HEK293 (cell line): ENCODE measurements around the gene PRR15L.

Source experiments
- CTCF ChIA-PET: fragments of 350-600 bp; formaldehyde crosslinking; extraction: SDS; loops from one replicate; lab custom pipeline; 2021; ENCODE audit warnings: antibody characterized with exemption; lab: Yijun Ruan, JAX
- POLR2A ChIA-PET: fragments of 300-600 bp; formaldehyde crosslinking; extraction: SDS; loops from one replicate; lab custom pipeline; 2020; ENCODE audit warnings: antibody characterized with exemption, inconsistent platforms; lab: Yijun Ruan, JAX
- H3K27ac ChIP-seq: fragments of 200-500 bp; sonication (Bioruptor generic); 2 replicates; pipeline ENCODE4 v1.5.1; 2014; ENCODE audit warnings: low read depth, low read length, control low read depth, inconsistent platforms; ENCODE audit errors: extremely low read depth
- H3K36me3 ChIP-seq, 2 experiments: fragments of 200-500 bp in 1 of 2; sonication (Bioruptor generic) in 1 of 2; 1 replicate in 1 of 2; 2 replicates in 1 of 2; pipeline ENCODE4 v1.5.1; 2014 to 2017; ENCODE audit warnings: inconsistent platforms in 2 of 2, low read length in 2 of 2; ENCODE audit not compliant: control insufficient read depth in 2 of 2, insufficient read depth in 1 of 2
- H3K4me1 ChIP-seq: fragments of 200-500 bp; sonication (Bioruptor generic); 2 replicates; pipeline ENCODE4 v1.5.1; 2014; ENCODE audit warnings: mild to moderate bottlenecking, low read length, inconsistent platforms; ENCODE audit not compliant: control insufficient read depth, insufficient read depth
- H3K4me3 ChIP-seq: 2 replicates; pipeline ENCODE4 v1.5.1; 2011; ENCODE audit warnings: low read depth, mild to moderate bottlenecking, control low read depth, low read length, moderate library complexity
- H3K9me3 ChIP-seq: fragments of 200-500 bp; sonication (Bioruptor generic); 2 replicates; pipeline ENCODE4 v1.5.1; 2014; ENCODE audit warnings: low read depth, low read length, inconsistent platforms; ENCODE audit not compliant: control insufficient read depth, insufficient read depth
- HOXC10 ChIP-seq: sonication (generic); formaldehyde crosslinking; IDR thresholded peaks from 2 replicates; pipeline ENCODE4 v1.8.1; 2023; ENCODE audit warnings: mild to moderate bottlenecking, missing genetic modification reagents
- IKZF3 ChIP-seq: fragments of 450-650 bp; IDR thresholded peaks from 2 replicates; pipeline ENCODE4 v1.5.0; 2018; ENCODE audit warnings: missing biosample characterization, mild to moderate bottlenecking, missing genetic modification characterization, moderate library complexity
- KLF7 ChIP-seq: fragments of 450-650 bp; formaldehyde crosslinking; IDR thresholded peaks from 2 replicates; pipeline ENCODE4 v1.5.1; 2016; ENCODE audit warnings: missing biosample characterization, missing genetic modification characterization, borderline replicate concordance
- PATZ1 ChIP-seq: fragments of 450-650 bp; formaldehyde crosslinking; IDR thresholded peaks from 2 replicates; pipeline ENCODE4 v1.5.1; 2016; ENCODE audit warnings: missing biosample characterization, missing genetic modification characterization
- PRDM10 ChIP-seq: fragments of 450-650 bp; formaldehyde crosslinking; IDR thresholded peaks from 2 replicates; pipeline ENCODE4 v1.5.1; 2016; ENCODE audit warnings: missing biosample characterization, missing genetic modification characterization
- ZIC2 ChIP-seq: fragments of 450-650 bp; formaldehyde crosslinking; IDR thresholded peaks from 2 replicates; pipeline ENCODE4 v1.5.1; 2016; ENCODE audit warnings: missing biosample characterization, missing genetic modification characterization
- ZNF155 ChIP-seq: fragments of 450-650 bp; formaldehyde crosslinking; IDR thresholded peaks from 2 replicates; pipeline ENCODE4 v1.5.1; 2016; ENCODE audit warnings: missing biosample characterization, missing genetic modification characterization
- ZNF175 ChIP-seq: fragments of 450-650 bp; formaldehyde crosslinking; IDR thresholded peaks from 2 replicates; pipeline ENCODE4 v1.5.1; 2016; ENCODE audit warnings: missing biosample characterization, missing genetic modification characterization
- ZNF202 ChIP-seq: fragments of 450-650 bp; formaldehyde crosslinking; IDR thresholded peaks from 2 replicates; pipeline ENCODE4 v1.5.1; 2016; ENCODE audit warnings: missing biosample characterization, missing genetic modification characterization, borderline replicate concordance
- ZNF404 ChIP-seq: fragments of 450-650 bp; formaldehyde crosslinking; IDR thresholded peaks from 2 replicates; pipeline ENCODE4 v1.5.1; 2017; ENCODE audit warnings: missing biosample characterization, missing genetic modification characterization
- ZNF560 ChIP-seq: fragments of 450-650 bp; formaldehyde crosslinking; IDR thresholded peaks from 2 replicates; pipeline ENCODE4 v1.5.1; 2017; ENCODE audit warnings: missing biosample characterization, missing genetic modification characterization, borderline replicate concordance
- ZNF621 ChIP-seq: fragments of 450-650 bp; formaldehyde crosslinking; IDR thresholded peaks from 2 replicates; pipeline ENCODE4 v1.5.1; 2017; ENCODE audit warnings: missing biosample characterization, missing genetic modification characterization
- ZNF623 ChIP-seq: fragments of 450-650 bp; formaldehyde crosslinking; IDR thresholded peaks from 2 replicates; pipeline ENCODE4 v1.5.1; 2016; ENCODE audit warnings: missing biosample characterization, missing genetic modification characterization
- ZNF624 ChIP-seq: fragments of 450-650 bp; formaldehyde crosslinking; IDR thresholded peaks from 2 replicates; pipeline ENCODE4 v1.5.1; 2017; ENCODE audit warnings: missing biosample characterization, missing genetic modification characterization
- ZNF626 ChIP-seq: fragments of 450-650 bp; sonication (Bioruptor Pico); formaldehyde crosslinking; IDR thresholded peaks from 2 replicates; pipeline ENCODE4 v1.5.1; 2018; ENCODE audit warnings: missing biosample characterization, missing genetic modification characterization, inconsistent platforms
- ZSCAN5A ChIP-seq: fragments of 450-650 bp; formaldehyde crosslinking; IDR thresholded peaks from 2 replicates; pipeline ENCODE4 v1.5.1; 2016; ENCODE audit warnings: missing biosample characterization, missing genetic modification characterization
- TF ChIP-seq, protein P1 (sequence below): fragments of 450-650 bp; formaldehyde crosslinking; IDR thresholded peaks from 2 replicates; pipeline ENCODE4 v1.5.1; 2016; ENCODE audit warnings: missing biosample characterization, missing genetic modification characterization
- TF ChIP-seq, protein P2 (sequence below): fragments of 450-650 bp; formaldehyde crosslinking; IDR thresholded peaks from 2 replicates; pipeline ENCODE4 v1.5.1; 2017; ENCODE audit warnings: missing biosample characterization, missing genetic modification characterization
- TF ChIP-seq, protein P3 (sequence below): fragments of 450-650 bp; formaldehyde crosslinking; IDR thresholded peaks from 2 replicates; pipeline ENCODE4 v1.5.1; 2016; ENCODE audit warnings: missing biosample characterization, missing genetic modification characterization
- TF ChIP-seq, protein P4 (sequence below): fragments of 450-650 bp; formaldehyde crosslinking; IDR thresholded peaks from 2 replicates; pipeline ENCODE4 v1.5.1; 2016; ENCODE audit warnings: missing biosample characterization, missing genetic modification characterization

Gene PRR15L

DNA sequence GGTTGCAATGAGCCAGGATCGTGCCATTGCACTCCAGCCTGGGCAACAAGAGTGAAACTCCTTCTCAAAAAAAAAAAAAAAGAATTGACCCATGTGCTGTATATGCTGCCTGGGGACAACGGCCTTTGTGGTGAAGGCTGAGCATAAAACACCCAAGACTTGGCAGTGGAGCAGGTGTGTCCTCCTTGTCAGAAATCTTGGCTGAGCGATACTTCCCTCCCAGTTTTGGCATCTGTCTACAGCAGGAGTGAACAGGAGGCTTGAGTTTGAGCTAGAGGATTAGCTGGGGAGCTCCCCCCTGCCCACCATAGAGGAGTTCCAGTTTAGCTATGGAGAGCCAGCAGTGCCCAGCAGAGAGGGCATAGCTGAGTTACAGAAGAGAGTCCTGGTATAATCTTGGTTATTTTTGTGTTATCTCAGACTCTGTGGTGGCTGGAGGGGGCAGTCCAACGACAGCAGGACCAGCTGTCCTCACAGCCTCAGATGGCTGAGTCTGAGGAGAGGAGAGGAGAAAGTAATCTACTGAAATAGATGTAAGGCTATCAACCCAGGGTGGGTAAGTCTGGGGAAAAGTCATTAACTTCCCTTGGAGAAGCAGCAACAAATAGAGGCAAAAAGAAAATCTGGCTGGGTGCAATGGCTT is 43.3 kb downstream of the PRR15L start:
- peaks cover 7 to 23% of the 10 kb centered on the region in 2 experiments; a peak in 2 of 3 replicates for H3K36me3 ChIP-seq
- TF ChIP-seq, protein P1, sequence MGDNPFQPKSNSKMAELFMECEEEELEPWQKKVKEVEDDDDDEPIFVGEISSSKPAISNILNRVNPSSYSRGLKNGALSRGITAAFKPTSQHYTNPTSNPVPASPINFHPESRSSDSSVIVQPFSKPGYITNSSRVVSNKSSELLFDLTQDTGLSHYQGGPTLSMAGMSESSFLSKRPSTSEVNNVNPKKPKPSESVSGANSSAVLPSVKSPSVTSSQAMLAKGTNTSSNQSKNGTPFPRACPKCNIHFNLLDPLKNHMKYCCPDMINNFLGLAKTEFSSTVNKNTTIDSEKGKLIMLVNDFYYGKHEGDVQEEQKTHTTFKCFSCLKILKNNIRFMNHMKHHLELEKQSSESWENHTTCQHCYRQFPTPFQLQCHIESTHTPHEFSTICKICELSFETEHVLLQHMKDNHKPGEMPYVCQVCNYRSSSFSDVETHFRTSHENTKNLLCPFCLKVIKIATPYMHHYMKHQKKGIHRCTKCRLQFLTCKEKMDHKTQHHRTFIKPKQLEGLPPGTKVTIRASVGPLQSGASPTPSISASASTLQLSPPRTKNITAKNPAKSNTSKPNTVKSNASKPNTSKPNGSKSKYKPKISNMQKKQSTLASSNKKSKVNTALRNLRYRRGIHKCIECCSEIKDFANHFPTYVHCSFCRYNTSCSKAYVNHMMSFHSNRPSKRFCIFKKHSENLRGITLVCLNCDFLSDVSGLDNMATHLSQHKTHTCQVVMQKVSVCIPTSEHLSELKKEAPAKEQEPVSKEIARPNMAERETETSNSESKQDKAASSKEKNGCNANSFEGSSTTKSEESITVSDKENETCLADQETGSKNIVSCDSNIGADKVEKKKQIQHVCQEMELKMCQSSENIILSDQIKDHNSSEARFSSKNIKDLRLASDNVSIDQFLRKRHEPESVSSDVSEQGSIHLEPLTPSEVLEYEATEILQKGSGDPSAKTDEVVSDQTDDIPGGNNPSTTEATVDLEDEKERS (tag by site-specific recombination): no peak
- TF ChIP-seq ZNF621 (tag by site-specific recombination) (no peak), ZNF560 (tag by site-specific recombination) (no peak), KLF7 (tag by site-specific recombination) (no peak), ZIC2 (tag by site-specific recombination) (no peak), ZNF626 (tag by site-specific recombination) (no peak), PATZ1 (tag by site-specific recombination) (no peak), IKZF3 (tag by site-specific recombination) (no peak), ZNF155 (tag by site-specific recombination) (no peak), ZNF404 (tag by site-specific recombination) (no peak), ZNF623 (tag by site-specific recombination) (no peak), ZSCAN5A (tag by site-specific recombination) (no peak), PRDM10 (tag by site-specific recombination) (no peak), HOXC10 (CRISPR knock-in tag) (no peak), ZNF202 (tag by site-specific recombination) (no peak), ZNF624 (no peak), ZNF175 (tag by site-specific recombination) (no peak)
- TF ChIP-seq, protein P2, sequence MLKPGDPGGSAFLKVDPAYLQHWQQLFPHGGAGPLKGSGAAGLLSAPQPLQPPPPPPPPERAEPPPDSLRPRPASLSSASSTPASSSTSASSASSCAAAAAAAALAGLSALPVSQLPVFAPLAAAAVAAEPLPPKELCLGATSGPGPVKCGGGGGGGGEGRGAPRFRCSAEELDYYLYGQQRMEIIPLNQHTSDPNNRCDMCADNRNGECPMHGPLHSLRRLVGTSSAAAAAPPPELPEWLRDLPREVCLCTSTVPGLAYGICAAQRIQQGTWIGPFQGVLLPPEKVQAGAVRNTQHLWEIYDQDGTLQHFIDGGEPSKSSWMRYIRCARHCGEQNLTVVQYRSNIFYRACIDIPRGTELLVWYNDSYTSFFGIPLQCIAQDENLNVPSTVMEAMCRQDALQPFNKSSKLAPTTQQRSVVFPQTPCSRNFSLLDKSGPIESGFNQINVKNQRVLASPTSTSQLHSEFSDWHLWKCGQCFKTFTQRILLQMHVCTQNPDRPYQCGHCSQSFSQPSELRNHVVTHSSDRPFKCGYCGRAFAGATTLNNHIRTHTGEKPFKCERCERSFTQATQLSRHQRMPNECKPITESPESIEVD (tag by site-specific recombination): no peak
- TF ChIP-seq, protein P3, sequence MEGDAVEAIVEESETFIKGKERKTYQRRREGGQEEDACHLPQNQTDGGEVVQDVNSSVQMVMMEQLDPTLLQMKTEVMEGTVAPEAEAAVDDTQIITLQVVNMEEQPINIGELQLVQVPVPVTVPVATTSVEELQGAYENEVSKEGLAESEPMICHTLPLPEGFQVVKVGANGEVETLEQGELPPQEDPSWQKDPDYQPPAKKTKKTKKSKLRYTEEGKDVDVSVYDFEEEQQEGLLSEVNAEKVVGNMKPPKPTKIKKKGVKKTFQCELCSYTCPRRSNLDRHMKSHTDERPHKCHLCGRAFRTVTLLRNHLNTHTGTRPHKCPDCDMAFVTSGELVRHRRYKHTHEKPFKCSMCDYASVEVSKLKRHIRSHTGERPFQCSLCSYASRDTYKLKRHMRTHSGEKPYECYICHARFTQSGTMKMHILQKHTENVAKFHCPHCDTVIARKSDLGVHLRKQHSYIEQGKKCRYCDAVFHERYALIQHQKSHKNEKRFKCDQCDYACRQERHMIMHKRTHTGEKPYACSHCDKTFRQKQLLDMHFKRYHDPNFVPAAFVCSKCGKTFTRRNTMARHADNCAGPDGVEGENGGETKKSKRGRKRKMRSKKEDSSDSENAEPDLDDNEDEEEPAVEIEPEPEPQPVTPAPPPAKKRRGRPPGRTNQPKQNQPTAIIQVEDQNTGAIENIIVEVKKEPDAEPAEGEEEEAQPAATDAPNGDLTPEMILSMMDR (tag by site-specific recombination): no peak
- TF ChIP-seq, protein P4, sequence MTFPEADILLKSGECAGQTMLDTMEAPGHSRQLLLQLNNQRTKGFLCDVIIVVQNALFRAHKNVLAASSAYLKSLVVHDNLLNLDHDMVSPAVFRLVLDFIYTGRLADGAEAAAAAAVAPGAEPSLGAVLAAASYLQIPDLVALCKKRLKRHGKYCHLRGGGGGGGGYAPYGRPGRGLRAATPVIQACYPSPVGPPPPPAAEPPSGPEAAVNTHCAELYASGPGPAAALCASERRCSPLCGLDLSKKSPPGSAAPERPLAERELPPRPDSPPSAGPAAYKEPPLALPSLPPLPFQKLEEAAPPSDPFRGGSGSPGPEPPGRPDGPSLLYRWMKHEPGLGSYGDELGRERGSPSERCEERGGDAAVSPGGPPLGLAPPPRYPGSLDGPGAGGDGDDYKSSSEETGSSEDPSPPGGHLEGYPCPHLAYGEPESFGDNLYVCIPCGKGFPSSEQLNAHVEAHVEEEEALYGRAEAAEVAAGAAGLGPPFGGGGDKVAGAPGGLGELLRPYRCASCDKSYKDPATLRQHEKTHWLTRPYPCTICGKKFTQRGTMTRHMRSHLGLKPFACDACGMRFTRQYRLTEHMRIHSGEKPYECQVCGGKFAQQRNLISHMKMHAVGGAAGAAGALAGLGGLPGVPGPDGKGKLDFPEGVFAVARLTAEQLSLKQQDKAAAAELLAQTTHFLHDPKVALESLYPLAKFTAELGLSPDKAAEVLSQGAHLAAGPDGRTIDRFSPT (tag by site-specific recombination): no peak
- H3K4me3 ChIP-seq: no peak overlapping the region
- no peaks in the 10 kb centered on the region for H3K4me1 ChIP-seq
- ChIA-PET POLR2A (no interaction called here), CTCF (interaction anchor here (0.6 to 1.6 kb wide), 7 partner anchors 9 to 74 kb away, joined by 3 to 5 read pairs (median 3); partner anchors contain the start of gene SCRN2)
- H3K27ac ChIP-seq: no peak overlapping the region
- H3K9me3 ChIP-seq: no peaks in the 10 kb centered on the region
